Transverse colon (tissue), 4 donors: Measurements from ENCODE around the gene RAD52. TPM values are rescaled to one million over a fixed set of nuclear protein-coding genes. Genes with fewer than 3 reads are reported as not detected.

Experiments
- DNase-seq: peaks from one replicate; pipeline ENCODE4 v3.0.0-alpha.2; 2019
- H3K27ac ChIP-seq, 4 donors: fragments of 200-600 bp; sonication (generic); 2 replicates each; pipeline ENCODE4 v1.5.1; 2016 to 2018; ENCODE audit warnings: inconsistent platforms in 4 of 4
- H3K27me3 ChIP-seq: fragments of 200-600 bp; sonication (generic); 2 replicates; pipeline ENCODE4 v1.5.1; 2017; ENCODE audit warnings: inconsistent platforms
- H3K36me3 ChIP-seq, 4 donors: fragments of 200-600 bp; sonication (generic); 2 replicates each; pipeline ENCODE4 v1.5.1; 2017 to 2019; ENCODE audit warnings: inconsistent platforms in 4 of 4
- H3K4me1 ChIP-seq, 4 donors: fragments of 200-600 bp; sonication (generic); 2 replicates each; pipeline ENCODE4 v1.5.1; 2017 to 2020; ENCODE audit warnings: inconsistent platforms in 4 of 4
- H3K4me3 ChIP-seq, 4 donors: fragments of 200-600 bp; sonication (generic); 1 replicate in 1 of 4; 2 replicates in 3 of 4; pipeline versions ENCODE4 v1.5.1 to v1.6.1; 2017 to 2019; ENCODE audit warnings: inconsistent platforms in 4 of 4
- H3K9me3 ChIP-seq, 2 donors: fragments of 200-600 bp; sonication (generic); 2 replicates each; pipeline ENCODE4 v1.5.1; 2017 to 2019; ENCODE audit warnings: inconsistent platforms in 2 of 2
- CTCF ChIP-seq, 5 experiments: fragments of 200-600 bp in 3 of 5; fragments of 450-650 bp in 2 of 5; sonication (generic) in 3 of 5; IDR thresholded peaks; 1 replicate in 2 of 5; 2 replicates in 3 of 5; pipeline ENCODE4 v1.5.1; 2016 to 2017; ENCODE audit warnings: antibody characterized with exemption in 5 of 5, inconsistent platforms in 3 of 5, mild to moderate bottlenecking in 2 of 5, moderate library complexity in 1 of 5
- EP300 ChIP-seq: sonication (generic); formaldehyde crosslinking; IDR thresholded peaks from one replicate; pipeline ENCODE4 v1.6.1; 2017; ENCODE audit warnings: antibody characterized with exemption, low read depth
- POLR2A ChIP-seq: fragments of 450-650 bp; IDR thresholded peaks from one replicate; pipeline ENCODE4 v1.6.1; 2016; ENCODE audit warnings: antibody characterized with exemption, mild to moderate bottlenecking, moderate library complexity
- POLR2AphosphoS5 ChIP-seq, 3 donors: sonication (generic); formaldehyde crosslinking; IDR thresholded peaks; one replicate each; pipeline ENCODE4 v1.6.1; 2016; ENCODE audit warnings: antibody characterized with exemption in 3 of 3
- WGBS, 2 donors: methylation state at CpG; one replicate each; pipeline ENCODE4 v1.1.5; 2018; ENCODE audit warnings: low coverage in 1 of 2; 5-methylcytosine and 5-hydroxymethylcytosine counted together
- in situ Hi-C, 4 donors: fragments of 200-750 bp; cut with MboI; loops; one replicate each; pipeline versions ENCODE4 v1.15.0 to v1.15.1; 2017; ENCODE audit warnings: low sequenced_read_pairs in 3 of 4, low pct_ligation_motif_present in 1 of 4, low pct_unique_long_range_greater_than_20kb in 1 of 4
- intact Hi-C: fragments of 100-400 bp; cut with DNase I; formaldehyde crosslinking; loops from one replicate; pipeline ENCODE4 v1.15.1; 2023; ENCODE audit warnings: low total_unique reads
- total RNA-seq, 4 donors: library from RNA; depleted of rRNA; stranded (reverse); fragments of >200 nt; gene quantifications; one replicate each; pipeline ENCODE4 v1.1.0, GENCODE V29; 2016

RAD52 gene
- total RNA-seq, 4 donors from 2014 or later, result 12.7 to 84.2 (median 31.4) TPM

DNA sequence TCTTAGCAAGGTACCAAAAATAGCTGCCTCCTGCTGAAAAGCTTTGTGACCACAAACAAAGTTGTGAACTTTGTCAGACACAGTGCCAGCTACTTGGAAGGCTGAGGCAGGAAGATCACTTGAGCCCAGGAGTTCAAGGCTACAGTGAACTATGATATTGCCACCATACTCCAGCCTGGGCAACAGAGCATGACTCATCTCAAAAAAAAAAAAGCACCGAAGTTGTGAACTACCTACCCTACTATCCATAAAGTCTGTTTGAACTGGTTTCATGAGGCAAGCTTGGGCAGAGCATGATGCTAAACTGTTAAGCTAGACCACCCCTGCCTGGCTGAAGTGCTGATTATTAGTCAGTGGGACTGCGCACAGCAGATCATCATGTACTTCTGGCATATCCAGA lies 75.5 kb downstream of the RAD52 start:
- Histone ChIP-seq H3K4me1 (no peaks in the 10 kb centered on the region), H3K9me3 (no peaks in the 10 kb centered on the region), H3K27ac (no peak overlapping the region), H3K4me3 (no peak overlapping the region), H3K36me3 (peaks cover 0 to 25% (median 9%) of the 10 kb centered on the region in 4 donors), H3K27me3 (no peaks in the 10 kb centered on the region)
- in situ Hi-C loops (no loop called here), intact Hi-C loops (no loop called here)
- TF ChIP-seq POLR2A (no peak), POLR2AphosphoS5 (IDR thresholded peaks at IDR 0.05) (no peak), EP300 (no peak), CTCF (IDR thresholded peaks at IDR 0.05) (no peak)
- WGBS, 2 donors, result 57 to 68% methylated on average over 2 of the region's 2 CpGs
- no peak for DNase-seq

DNA sequence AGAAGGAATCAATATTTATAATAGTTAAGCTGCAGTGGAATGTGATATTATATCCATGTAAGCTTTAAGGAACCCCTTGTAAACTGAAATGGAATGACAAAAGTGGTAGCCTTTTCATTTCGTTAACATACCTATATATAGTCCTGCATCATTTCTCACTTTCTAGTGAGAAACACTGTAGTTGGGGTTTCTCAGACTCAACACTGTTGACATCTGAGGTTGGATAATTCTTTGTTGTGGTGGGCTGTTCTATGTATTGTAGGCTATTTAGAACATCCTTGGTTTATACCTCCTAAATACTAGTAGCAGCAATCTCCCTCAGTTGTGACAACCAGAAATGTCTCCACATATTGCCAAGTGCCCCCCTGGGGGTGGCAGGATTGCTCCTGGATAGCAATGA lies 79.1 kb downstream of the RAD52 start:
- Histone ChIP-seq H3K36me3 (peaks cover 0 to 24% (median 7%) of the 10 kb centered on the region in 4 donors), H3K27ac (no peak overlapping the region), H3K4me3 (no peak overlapping the region), H3K9me3 (no peaks in the 10 kb centered on the region), H3K4me1 (no peaks in the 10 kb centered on the region), H3K27me3 (no peaks in the 10 kb centered on the region)
- in situ Hi-C loops (no loop called here), intact Hi-C loops (no loop called here)
- WGBS, 2 donors, result 66 to 90% methylated on average over 1 of the region's 1 CpG
- DNase-seq, result no peak
- no peak for TF ChIP-seq POLR2AphosphoS5 (IDR thresholded peaks at IDR 0.05)
- no peak for TF ChIP-seq EP300
- no peak for TF ChIP-seq CTCF (IDR thresholded peaks at IDR 0.05)
- no peak for TF ChIP-seq POLR2A

DNA sequence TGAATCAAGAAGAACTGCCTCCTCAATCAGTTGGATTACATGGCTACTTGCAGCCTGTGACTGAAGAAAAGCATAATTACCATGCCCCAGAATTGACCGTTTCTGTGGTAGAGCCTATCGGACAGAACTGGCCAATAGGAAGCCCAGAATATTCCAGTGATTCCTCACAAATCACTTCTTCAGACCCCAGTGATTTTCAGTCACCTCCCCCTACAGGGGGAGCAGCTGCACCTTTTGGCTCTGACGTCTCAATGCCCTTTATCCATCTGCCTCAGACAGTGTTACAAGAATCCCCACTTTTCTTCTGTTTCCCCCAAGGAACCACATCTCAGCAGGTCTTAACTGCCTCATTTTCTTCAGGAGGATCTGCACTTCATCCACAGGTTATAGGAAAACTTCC lies 80.8 kb downstream of the RAD52 start:
- in situ Hi-C loops, result no loop called here
- 17 to 73% methylated on average over 1 to 3 of the region's 3 CpGs for WGBS, 2 donors
- intact Hi-C loops, result no loop called here

DNA sequence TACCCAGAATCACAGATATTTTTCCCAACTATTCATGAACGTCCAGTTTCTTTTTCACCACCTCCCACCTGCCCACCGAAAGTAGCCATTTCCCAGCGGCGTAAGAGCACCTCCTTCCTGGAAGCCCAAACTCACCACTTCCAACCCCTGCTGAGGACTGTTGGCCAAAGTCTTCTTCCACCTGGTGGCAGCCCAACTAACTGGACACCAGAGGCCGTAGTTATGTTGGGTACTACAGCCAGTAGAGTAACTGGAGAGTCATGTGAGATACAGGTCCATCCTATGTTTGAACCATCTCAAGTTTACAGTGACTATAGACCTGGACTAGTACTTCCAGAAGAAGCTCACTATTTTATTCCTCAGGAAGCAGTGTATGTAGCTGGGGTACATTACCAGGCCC lies 81.6 kb downstream of the RAD52 start:
- DNase-seq, result no peak
- intact Hi-C loops, result no loop called here
- Histone ChIP-seq H3K4me1 (no peaks in the 10 kb centered on the region), H3K36me3 (peaks cover 0 to 23% (median 11%) of the 10 kb centered on the region in 4 donors), H3K27me3 (no peaks in the 10 kb centered on the region), H3K4me3 (no peak overlapping the region), H3K9me3 (no peaks in the 10 kb centered on the region), H3K27ac (no peak overlapping the region)
- in situ Hi-C loops, result no loop called here
- TF ChIP-seq EP300, result no peak
- no peak for TF ChIP-seq POLR2A
- no peak for TF ChIP-seq POLR2AphosphoS5 (IDR thresholded peaks at IDR 0.05)
- TF ChIP-seq CTCF (IDR thresholded peaks at IDR 0.05), result no peak
- WGBS, 2 donors, result 97% methylated on average over 5 of the region's 5 CpGs; no CpG with 5 or more reads in 1 of the 2 donors

More for the DNA sequence above, 80.8 kb downstream of the RAD52 start:
- TF ChIP-seq CTCF (IDR thresholded peaks at IDR 0.05), result no peak
- TF ChIP-seq POLR2AphosphoS5 (IDR thresholded peaks at IDR 0.05), result no peak
- TF ChIP-seq POLR2A, result no peak
- TF ChIP-seq EP300, result no peak
- Histone ChIP-seq H3K27me3 (no peaks in the 10 kb centered on the region), H3K27ac (no peak overlapping the region), H3K4me3 (no peak overlapping the region), H3K36me3 (peaks cover 0 to 24% (median 9%) of the 10 kb centered on the region in 4 donors), H3K9me3 (no peaks in the 10 kb centered on the region), H3K4me1 (no peaks in the 10 kb centered on the region)
- no peak for DNase-seq
